ENCODE measurements around the gene ACOT12.

Gene ACOT12

DNA sequence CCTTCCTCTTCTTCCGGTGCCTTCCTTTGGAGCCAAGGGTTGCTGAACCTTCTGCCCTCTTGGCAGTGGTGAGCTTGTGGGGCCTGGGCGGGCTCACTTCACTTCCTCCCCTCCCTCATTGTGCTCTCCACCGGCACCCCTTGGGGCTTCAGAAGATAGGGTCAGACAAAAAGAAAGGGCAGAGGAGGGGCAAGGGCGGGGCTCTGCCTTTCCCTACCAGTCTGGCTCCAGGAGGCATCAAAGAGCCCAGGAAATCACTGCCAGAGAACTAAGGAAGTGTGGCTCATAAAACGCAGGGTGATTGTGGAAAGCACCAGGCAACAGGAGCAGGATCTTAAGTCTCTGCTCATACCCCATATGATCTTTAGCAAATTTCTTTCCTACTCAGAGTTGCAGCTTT is 34.8 kb downstream of the ACOT12 start:
- TF ChIP-seq, protein P1, sequence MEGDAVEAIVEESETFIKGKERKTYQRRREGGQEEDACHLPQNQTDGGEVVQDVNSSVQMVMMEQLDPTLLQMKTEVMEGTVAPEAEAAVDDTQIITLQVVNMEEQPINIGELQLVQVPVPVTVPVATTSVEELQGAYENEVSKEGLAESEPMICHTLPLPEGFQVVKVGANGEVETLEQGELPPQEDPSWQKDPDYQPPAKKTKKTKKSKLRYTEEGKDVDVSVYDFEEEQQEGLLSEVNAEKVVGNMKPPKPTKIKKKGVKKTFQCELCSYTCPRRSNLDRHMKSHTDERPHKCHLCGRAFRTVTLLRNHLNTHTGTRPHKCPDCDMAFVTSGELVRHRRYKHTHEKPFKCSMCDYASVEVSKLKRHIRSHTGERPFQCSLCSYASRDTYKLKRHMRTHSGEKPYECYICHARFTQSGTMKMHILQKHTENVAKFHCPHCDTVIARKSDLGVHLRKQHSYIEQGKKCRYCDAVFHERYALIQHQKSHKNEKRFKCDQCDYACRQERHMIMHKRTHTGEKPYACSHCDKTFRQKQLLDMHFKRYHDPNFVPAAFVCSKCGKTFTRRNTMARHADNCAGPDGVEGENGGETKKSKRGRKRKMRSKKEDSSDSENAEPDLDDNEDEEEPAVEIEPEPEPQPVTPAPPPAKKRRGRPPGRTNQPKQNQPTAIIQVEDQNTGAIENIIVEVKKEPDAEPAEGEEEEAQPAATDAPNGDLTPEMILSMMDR (conservative IDR thresholded peaks at IDR 0.05), result no peak
- peak overlapping the region; percentile 53 for H3K27ac ChIP-seq

DNA sequence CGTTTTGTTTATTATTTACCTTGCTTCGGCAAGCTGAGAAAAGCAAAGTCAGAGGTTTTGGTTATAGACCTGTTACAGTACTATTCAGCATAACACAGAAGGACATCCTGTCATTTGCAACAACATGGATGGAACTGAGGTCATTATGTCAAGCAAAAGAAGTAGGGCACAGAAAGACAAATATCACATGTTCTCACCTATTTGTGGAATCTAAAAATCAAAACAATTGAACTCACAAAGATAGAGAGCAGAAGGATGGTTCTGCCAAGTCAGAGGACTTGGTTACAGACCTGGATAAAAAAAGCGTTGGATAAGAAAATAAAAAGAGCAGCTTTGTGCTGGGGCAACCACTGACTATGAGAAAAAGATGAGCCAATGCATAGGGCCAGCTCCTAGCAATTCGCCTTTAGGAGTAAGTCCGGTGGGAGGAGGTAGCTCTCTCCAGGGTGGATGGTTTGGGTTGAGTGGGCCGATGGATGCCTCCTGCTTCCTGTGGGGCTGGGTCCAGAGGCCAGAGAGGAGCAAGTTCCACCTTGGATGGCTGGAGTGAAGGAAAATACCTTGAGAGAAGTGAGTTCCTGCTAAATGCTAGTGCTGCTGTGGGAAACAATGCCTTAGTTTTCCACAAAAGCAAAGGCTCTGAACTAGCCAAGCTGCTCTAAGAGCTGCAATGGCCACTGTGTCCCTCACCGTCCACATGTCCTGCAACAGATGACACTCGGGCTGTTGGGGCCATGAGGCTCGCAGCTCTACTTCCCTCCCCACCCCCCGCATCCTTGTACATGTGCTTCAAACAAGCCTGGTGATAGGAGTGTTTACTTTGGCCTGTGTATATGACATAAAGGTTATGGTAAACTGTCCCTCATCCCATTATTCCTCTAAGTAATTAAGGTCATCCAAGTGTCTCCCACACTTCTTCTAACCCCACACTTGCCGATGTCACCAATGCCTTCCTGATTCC is 38.4 kb downstream of the ACOT12 start:
- TF ChIP-seq, protein P1 (conservative IDR thresholded peaks at IDR 0.05), result no peak
- H3K27ac ChIP-seq, result no peak overlapping the region

DNA sequence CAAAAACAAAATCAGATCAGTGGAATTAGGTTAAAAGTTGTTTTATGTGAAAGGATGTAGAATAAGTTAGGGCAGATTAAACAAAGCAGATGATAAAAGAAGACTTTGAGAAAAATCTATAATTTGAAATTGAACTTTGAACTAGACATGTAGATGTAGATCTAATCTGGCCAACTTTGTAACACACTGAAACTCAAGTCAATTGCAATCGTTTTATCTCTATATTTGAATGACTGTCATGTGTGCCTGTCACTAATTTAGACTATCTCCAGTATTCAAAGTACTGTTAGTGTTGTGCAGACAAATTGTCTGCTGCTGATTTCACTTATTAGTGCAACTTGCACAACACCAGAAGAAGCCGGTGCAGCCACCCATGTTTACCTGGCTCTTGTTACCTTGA is 39.8 kb downstream of the ACOT12 start:
- TF ChIP-seq, protein P1 (conservative IDR thresholded peaks at IDR 0.05), result no peak

DNA sequence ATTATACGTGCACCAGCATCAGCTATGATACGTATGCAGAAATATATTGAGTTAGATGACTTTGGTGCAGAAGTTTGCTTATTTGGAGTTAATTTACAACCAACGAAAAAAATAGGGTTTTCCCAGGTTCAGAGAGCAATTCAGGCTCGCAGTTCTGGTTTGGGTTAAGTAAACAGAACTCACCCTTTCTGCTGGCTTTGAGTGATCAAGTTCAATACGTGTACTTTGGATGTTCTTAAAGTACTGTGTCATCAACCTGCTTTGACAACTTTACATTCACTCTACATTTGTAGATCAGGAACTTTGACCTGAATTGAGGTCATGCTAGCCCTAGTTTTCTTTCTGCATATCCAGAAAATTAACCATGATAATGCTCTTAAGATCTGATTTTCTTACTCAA is 40.7 kb downstream of the ACOT12 start:
- TF ChIP-seq, protein P1 (conservative IDR thresholded peaks at IDR 0.05), result no peak
- no peak overlapping the region for H3K27ac ChIP-seq

More for the DNA sequence above, 39.8 kb downstream of the ACOT12 start:
- H3K27ac ChIP-seq, result no peak overlapping the region

DNA sequence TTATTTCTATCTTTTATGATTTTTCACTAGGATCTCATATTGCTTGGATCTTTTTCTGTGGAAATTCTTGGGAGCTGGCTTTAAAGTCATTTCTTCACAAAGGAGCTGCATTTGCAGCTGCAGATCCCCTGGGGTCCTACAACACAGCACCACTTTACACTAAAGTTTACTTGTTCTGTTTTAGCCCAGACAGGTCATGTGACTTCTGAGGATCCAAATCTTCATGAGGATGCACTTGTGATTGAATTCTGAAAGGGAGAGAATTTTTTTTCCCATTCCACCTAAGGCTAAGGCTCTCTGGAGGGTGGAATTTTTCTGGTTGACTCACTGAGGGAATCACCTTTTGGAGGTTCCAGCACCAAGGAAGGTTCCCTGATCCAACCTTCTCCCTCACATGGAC is 43.4 kb downstream of the ACOT12 start:
- TF ChIP-seq, protein P1 (conservative IDR thresholded peaks at IDR 0.05), result no peak
- H3K27ac ChIP-seq, result no peak overlapping the region

DNA sequence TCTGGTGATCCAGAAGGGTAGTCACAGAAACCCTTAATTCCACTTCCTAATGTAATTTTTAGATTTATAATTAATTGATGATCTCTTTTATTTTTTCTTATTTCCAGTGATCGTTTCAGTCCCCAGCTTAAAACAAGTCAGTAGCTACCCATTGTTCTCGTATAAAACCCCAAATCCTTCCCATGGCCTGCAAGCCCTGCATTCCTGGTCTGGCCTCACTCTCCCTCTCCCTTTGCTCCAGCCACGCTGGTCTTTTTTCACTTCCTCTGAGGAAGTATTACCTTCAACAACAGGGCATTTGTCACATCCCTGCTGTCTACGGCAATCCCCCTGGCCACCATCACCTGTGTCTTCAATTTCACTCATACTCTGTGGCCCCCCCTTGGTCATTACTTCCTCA is 44.8 kb downstream of the ACOT12 start:
- TF ChIP-seq, protein P1 (conservative IDR thresholded peaks at IDR 0.05), result no peak
- H3K27ac ChIP-seq, result no peak overlapping the region

DNA sequence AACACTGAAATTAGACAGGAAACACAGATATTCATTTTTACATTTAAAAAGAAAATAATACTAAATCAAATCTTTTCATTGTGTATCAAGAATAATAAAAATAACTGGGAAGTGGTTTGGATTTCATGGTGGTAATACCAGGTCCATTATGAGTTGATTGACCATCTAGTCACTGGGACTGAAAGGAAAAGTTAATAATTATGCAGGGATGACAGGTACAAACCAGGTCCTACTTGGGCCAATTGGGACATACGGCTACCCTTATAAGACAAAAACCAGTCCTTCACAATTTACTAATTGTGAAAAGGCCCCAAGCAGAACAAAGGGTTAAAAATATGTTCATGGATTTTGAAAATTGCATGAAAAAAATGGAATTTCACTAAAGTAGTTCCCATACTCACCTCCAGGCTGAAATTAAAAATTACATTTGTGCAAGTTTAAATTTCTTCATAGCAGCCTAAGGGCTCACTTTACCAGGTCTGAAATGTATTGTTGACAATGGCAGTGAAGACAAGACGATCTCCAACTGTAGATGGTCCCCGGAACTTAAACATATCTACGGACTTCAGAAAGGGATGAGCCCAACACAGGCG is 48.4 kb downstream of the ACOT12 start:
- TF ChIP-seq, protein P1 (conservative IDR thresholded peaks at IDR 0.05), result no peak
- H3K27ac ChIP-seq, result no peak overlapping the region
